DOHH2 (cell line): ENCODE measurements around the gene PPP1R1B.

Experiments used
- H3F3A ChIP-seq: fragments of 200-600 bp; sonication (generic), shearing (Covaris generic); 2 replicates; pipeline ENCODE4 v1.6.0; 2016; ENCODE audit warnings: antibody characterized with exemption, mild to moderate bottlenecking; ENCODE audit not compliant: control insufficient read depth, insufficient read depth
- H3K27ac ChIP-seq: fragments of 200-600 bp; sonication (generic); 2 replicates; pipeline ENCODE4 v1.5.1; 2014; ENCODE audit warnings: low read depth, mild to moderate bottlenecking, low read length, moderate library complexity
- H3K27me3 ChIP-seq: fragments of 200-600 bp; sonication (generic); 2 replicates; pipeline ENCODE4 v1.6.1; 2014; ENCODE audit warnings: mild to moderate bottlenecking, low read length, mixed read lengths; ENCODE audit not compliant: control insufficient read depth
- H3K36me3 ChIP-seq: fragments of 200-600 bp; sonication (generic); 2 replicates; pipeline ENCODE4 v1.6.1; 2014; ENCODE audit warnings: mild to moderate bottlenecking, low read length, moderate library complexity, mixed read lengths; ENCODE audit not compliant: control insufficient read depth
- H3K4me1 ChIP-seq: fragments of 200-600 bp; sonication (generic); 2 replicates; pipeline ENCODE4 v1.6.1; 2014; ENCODE audit warnings: mild to moderate bottlenecking, low read length, mixed read lengths; ENCODE audit not compliant: control insufficient read depth
- H3K4me2 ChIP-seq: fragments of 200-600 bp; sonication (generic); 2 replicates; pipeline ENCODE4 v1.6.0; 2014; ENCODE audit warnings: mild to moderate bottlenecking, low read length, moderate library complexity
- H3K4me3 ChIP-seq: fragments of 200-600 bp; sonication (generic); 2 replicates; pipeline ENCODE4 v1.5.1; 2014; ENCODE audit warnings: mild to moderate bottlenecking, low read length, mixed read lengths
- H3K79me2 ChIP-seq: fragments of 200-600 bp; sonication (generic); 2 replicates; pipeline ENCODE4 v1.6.1; 2014; ENCODE audit warnings: mild to moderate bottlenecking, low read length, mixed read lengths; ENCODE audit not compliant: control insufficient read depth
- H3K9me2 ChIP-seq: fragments of 200-600 bp; sonication (generic); replicated peaks from 2 replicates; pipeline ENCODE4 v1.6.1; 2014; ENCODE audit warnings: mild to moderate bottlenecking, low read length, mixed read lengths; ENCODE audit not compliant: control insufficient read depth
- H3K9me3 ChIP-seq: fragments of 200-600 bp; sonication (generic); 2 replicates; pipeline ENCODE4 v1.6.1; 2014; ENCODE audit warnings: antibody characterized with exemption, low read length, mixed read lengths; ENCODE audit not compliant: control insufficient read depth, insufficient read depth
- H4K20me1 ChIP-seq: fragments of 200-600 bp; sonication (generic); 2 replicates; pipeline ENCODE4 v1.6.0; 2014; ENCODE audit warnings: low read depth, mild to moderate bottlenecking, antibody characterized with exemption, low read length, moderate library complexity; ENCODE audit not compliant: control insufficient read depth, insufficient read depth
- CTCF ChIP-seq: fragments of 200-600 bp; sonication (generic); IDR thresholded peaks from one replicate; pipeline ENCODE4 v1.5.1; 2014; ENCODE audit warnings: antibody characterized with exemption, mild to moderate bottlenecking, low read depth, low read length; ENCODE audit not compliant: poor library complexity, severe bottlenecking
- EZH2phosphoT487 ChIP-seq: fragments of 200-600 bp; sonication (generic); IDR thresholded peaks from 2 replicates; pipeline ENCODE4 v1.6.1; 2017; ENCODE audit warnings: borderline replicate concordance, mild to moderate bottlenecking, antibody characterized with exemption, low read length, moderate library complexity, mixed read lengths

The PPP1R1B gene

GRCh38 chr17:39591958-39592954 lies 34.5 kb upstream of the PPP1R1B start:
- no peaks in the 10 kb centered on the region for H3F3A ChIP-seq
- H3K4me1 ChIP-seq: no peaks in the 10 kb centered on the region
- peaks cover 36% of the 10 kb centered on the region for H3K27me3 ChIP-seq
- H3K27ac ChIP-seq: no peak overlapping the region
- no peaks in the 10 kb centered on the region for H3K79me2 ChIP-seq
- H3K4me3 ChIP-seq: no peak overlapping the region
- H3K4me2 ChIP-seq: no peak overlapping the region
- H3K9me3 ChIP-seq: no peaks in the 10 kb centered on the region
- TF ChIP-seq CTCF: no peak
- TF ChIP-seq EZH2phosphoT487: no peak
- no peaks in the 10 kb centered on the region; the same call in 1 of the 2 replicates for H4K20me1 ChIP-seq
- no peaks in the 10 kb centered on the region for H3K9me2 ChIP-seq
- no peaks in the 10 kb centered on the region for H3K36me3 ChIP-seq

GRCh38 chr17:39593371-39593770 lies 33.4 kb upstream of the PPP1R1B start:
- H3K36me3 ChIP-seq: no peaks in the 10 kb centered on the region
- no peaks in the 10 kb centered on the region; the same call in 1 of the 2 replicates for H4K20me1 ChIP-seq
- H3K79me2 ChIP-seq: no peaks in the 10 kb centered on the region
- no peaks in the 10 kb centered on the region for H3K4me1 ChIP-seq
- no peak overlapping the region for H3K27ac ChIP-seq
- no peaks in the 10 kb centered on the region for H3F3A ChIP-seq
- no peaks in the 10 kb centered on the region for H3K9me3 ChIP-seq
- H3K4me3 ChIP-seq: no peak overlapping the region
- no peak for TF ChIP-seq CTCF
- no peak for TF ChIP-seq EZH2phosphoT487
- peaks cover 46% of the 10 kb centered on the region for H3K27me3 ChIP-seq
- no peak overlapping the region for H3K4me2 ChIP-seq
- no peaks in the 10 kb centered on the region for H3K9me2 ChIP-seq

GRCh38 chr17:39595294-39595693 lies 31.5 kb upstream of the PPP1R1B start:
- Histone ChIP-seq H3K79me2 (no peaks in the 10 kb centered on the region), H3K4me1 (no peaks in the 10 kb centered on the region), H3K27ac (no peak overlapping the region), H3F3A (no peaks in the 10 kb centered on the region), H3K9me3 (no peaks in the 10 kb centered on the region), H3K4me3 (no peak overlapping the region), H3K27me3 (peaks cover 66% of the 10 kb centered on the region), H3K9me2 (no peaks in the 10 kb centered on the region), H3K36me3 (no peaks in the 10 kb centered on the region), H4K20me1 (no peaks in the 10 kb centered on the region; the same call in 1 of the 2 replicates), H3K4me2 (no peak overlapping the region)
- TF ChIP-seq CTCF: no peak
- no peak for TF ChIP-seq EZH2phosphoT487
